Activated T-cell treated with anti-CD3 and anti-CD28 coated beads, Interleukin-2, amount 50 U/mL, for 1 hour (primary cell): ENCODE measurements around the gene RBM15B.
"Not testable (repeated sequence)": the region's sequence is repeated elsewhere in the genome, so short reads cannot be mapped to it uniquely, and the experiment has no call there.

Experiments
- DNase-seq: peaks from one replicate; pipeline ENCODE4 v3.0.0-alpha.2; 2020

Gene RBM15B

GRCh38 chr3:51378726-51379125 lies 12.4 kb upstream of the RBM15B start:
- DNase-seq: peak; percentile 3

GRCh38 chr3:51379301-51379700 lies 11.8 kb upstream of the RBM15B start:
- DNase-seq: peak; percentile 13

GRCh38 chr3:51379746-51380455 lies 11.2 kb upstream of the RBM15B start:
- DNase-seq: peak; percentile 15

GRCh38 chr3:51380601-51381332 lies 10.3 kb upstream of the RBM15B start:
- DNase-seq: no peak

- no peak for DNase-seq
Observed at GRCh38 chr3:51381333-51381705, 9.8 kb upstream of the RBM15B start.

- no peak for DNase-seq
Observed at GRCh38 chr3:51382076-51382745, 8.9 kb upstream of the RBM15B start.

- no peak for DNase-seq
Observed at GRCh38 chr3:51382947-51383578, 8.0 kb upstream of the RBM15B start.

- DNase-seq: no peak
Observed at GRCh38 chr3:51384055-51384725, 6.9 kb upstream of the RBM15B start.

GRCh38 chr3:51384726-51385473 lies 6.2 kb upstream of the RBM15B start, which contains the start of gene MANF:
MANF (plus strand) TSS chr3:51385291; CDS start chr3:51385343, 52 bp downstream.
- peak; percentile 94 for DNase-seq

GRCh38 chr3:51385621-51386091 lies 5.4 kb upstream of the RBM15B start:
- no peak for DNase-seq

- DNase-seq: no peak
Observed at GRCh38 chr3:51386159-51386851, 4.8 kb upstream of the RBM15B start.

GRCh38 chr3:51386852-51387229 lies 4.2 kb upstream of the RBM15B start:
- no peak for DNase-seq

- not testable (repeated sequence) for DNase-seq
Observed at GRCh38 chr3:51387281-51387680, 3.8 kb upstream of the RBM15B start.

- DNase-seq: no peak
Observed at GRCh38 chr3:51388286-51389029, 2.6 kb upstream of the RBM15B start.

- peak; percentile 59 for DNase-seq
Observed at GRCh38 chr3:51389423-51390183, 1.5 kb upstream of the RBM15B start.

- no peak for DNase-seq
Observed at GRCh38 chr3:51390246-51391074, 625 bp upstream of the RBM15B start.

- peak; percentile 73 for DNase-seq
Observed at GRCh38 chr3:51391566-51392354, 675 bp downstream of the RBM15B start.
